Keratinocyte (primary cell): ENCODE data around the gene ADH6. TPM values are rescaled to one million over a fixed set of nuclear protein-coding genes. Genes with fewer than 3 reads are reported as not detected.

ENCODE experiments used
- DNase-seq: peaks from one replicate; pipeline ENCODE4 v3.0.0-alpha.2; 2011; ENCODE audit warnings: low read depth, missing footprints, low spot score
- FAIRE-seq: peaks from 2 replicates; lab custom pipeline; 2011; peaks lifted over from hg19 to GRCh38; lab: Jason Lieb, UNC
- H2AFZ ChIP-seq: 2 replicates; pipeline ENCODE4 v1.6.0; 2012; ENCODE audit warnings: low read length, control low read depth, inconsistent platforms; ENCODE audit not compliant: control insufficient read depth
- H3K27ac ChIP-seq: 2 replicates; pipeline ENCODE4 v1.5.1; 2011; ENCODE audit warnings: low read length; ENCODE audit not compliant: control insufficient read depth, insufficient read depth
- H3K27me3 ChIP-seq: 3 replicates; pipeline ENCODE4 v1.6.0; 2011; ENCODE audit warnings: low read length; ENCODE audit not compliant: control insufficient read depth, insufficient read depth; ENCODE audit errors: extremely low read depth
- H3K36me3 ChIP-seq, 2 experiments: 2 replicates in 1 of 2; 3 replicates in 1 of 2; pipeline ENCODE4 v1.5.1; 2011; ENCODE audit warnings: low read length in 2 of 2, mild to moderate bottlenecking in 1 of 2; ENCODE audit not compliant: control insufficient read depth in 2 of 2, insufficient read depth in 2 of 2; ENCODE audit errors: extremely low read depth in 1 of 2
- H3K4me1 ChIP-seq: 3 replicates; pipeline ENCODE4 v1.5.1; 2011; ENCODE audit warnings: low read length; ENCODE audit not compliant: control insufficient read depth, insufficient read depth; ENCODE audit errors: extremely low read depth
- H3K4me2 ChIP-seq: 3 replicates; pipeline ENCODE4 v1.6.0; 2011; ENCODE audit warnings: low read depth, low read length; ENCODE audit not compliant: control insufficient read depth, insufficient read depth; ENCODE audit errors: extremely low read depth
- H3K4me3 ChIP-seq, 3 experiments: fragments of 200-600 bp in 1 of 3; sonication (generic) in 1 of 3; 2 replicates in 2 of 3; 3 replicates in 1 of 3; pipeline ENCODE4 v1.5.1; 2011 to 2016; ENCODE audit warnings: low read length in 3 of 3, mild to moderate bottlenecking in 3 of 3, control low read depth in 2 of 3, inconsistent platforms in 1 of 3, low read depth in 1 of 3, mixed read lengths in 1 of 3, mixed run types in 1 of 3, moderate library complexity in 1 of 3; ENCODE audit not compliant: control insufficient read depth in 2 of 3, insufficient read depth in 2 of 3; ENCODE audit errors: extremely low read depth in 1 of 3
- H3K79me2 ChIP-seq: 2 replicates; pipeline ENCODE4 v1.6.0; 2012; ENCODE audit warnings: low read length; ENCODE audit not compliant: control insufficient read depth, insufficient read depth
- H3K9ac ChIP-seq: 3 replicates; pipeline ENCODE4 v1.6.0; 2011; ENCODE audit warnings: low read length; ENCODE audit not compliant: control insufficient read depth, insufficient read depth; ENCODE audit errors: extremely low read depth
- H3K9me1 ChIP-seq: 3 replicates; pipeline ENCODE4 v1.6.0; 2011; ENCODE audit warnings: low read length; ENCODE audit not compliant: control insufficient read depth, insufficient read depth; ENCODE audit errors: extremely low read depth
- H3K9me3 ChIP-seq: 2 replicates; pipeline ENCODE4 v1.5.1; 2012; ENCODE audit warnings: low read depth, low read length; ENCODE audit not compliant: control insufficient read depth
- H4K20me1 ChIP-seq: 3 replicates; pipeline ENCODE4 v1.6.0; 2011; ENCODE audit warnings: low read length; ENCODE audit not compliant: control insufficient read depth, insufficient read depth; ENCODE audit errors: extremely low read depth
- EZH2 ChIP-seq: IDR thresholded peaks from one replicate; pipeline ENCODE4 v1.6.1; 2012; ENCODE audit warnings: inconsistent platforms, mild to moderate bottlenecking, low read length, moderate library complexity
- dilution Hi-C: fragments of 300-500 bp; cut with MboI; formaldehyde crosslinking; loops from one replicate; pipeline ENCODE4 v1.7.0; 2020; ENCODE audit warnings: low sequenced_read_pairs; ENCODE audit not compliant: extremely low pct_ligation_motif_present
- polyA plus RNA-seq, 5 experiments: library from polyadenylated mRNA; depleted of rRNA in 3 of 5; stranded (reverse) in 3 of 5; stranded (forward) in 1 of 5; unstranded in 1 of 5; fragments of >200 nt; gene quantifications; 1 replicate in 1 of 5; 2 replicates in 3 of 5; 3 replicates in 1 of 5; pipeline versions ENCODE4 v1.2.1 to v1.2.3, GENCODE V29; 2011 to 2012; ENCODE audit warnings: missing spikeins in 2 of 5, low read depth in 1 of 5, low replicate concordance in 1 of 5
- TF ChIP-seq, protein P1 (sequence below), 3 experiments: IDR thresholded peaks in 1 of 3; conservative IDR thresholded peaks in 1 of 3; optimal IDR thresholded peaks in 1 of 3; 2 replicates in 2 of 3; 3 replicates in 1 of 3; pipeline versions ENCODE3 to v1.5.1; 2011; ENCODE audit warnings: low read length in 3 of 3, mild to moderate bottlenecking in 3 of 3, moderate library complexity in 2 of 3, control low read depth in 1 of 3, inconsistent platforms in 1 of 3; ENCODE audit not compliant: insufficient read depth in 2 of 3; ENCODE audit errors: extremely low read depth in 1 of 3

ADH6 gene
- polyA plus RNA-seq, 1 donor (not counting 4 experiments of a cell fraction or from before 2014, with no cell fraction given), result not detected

DNA sequence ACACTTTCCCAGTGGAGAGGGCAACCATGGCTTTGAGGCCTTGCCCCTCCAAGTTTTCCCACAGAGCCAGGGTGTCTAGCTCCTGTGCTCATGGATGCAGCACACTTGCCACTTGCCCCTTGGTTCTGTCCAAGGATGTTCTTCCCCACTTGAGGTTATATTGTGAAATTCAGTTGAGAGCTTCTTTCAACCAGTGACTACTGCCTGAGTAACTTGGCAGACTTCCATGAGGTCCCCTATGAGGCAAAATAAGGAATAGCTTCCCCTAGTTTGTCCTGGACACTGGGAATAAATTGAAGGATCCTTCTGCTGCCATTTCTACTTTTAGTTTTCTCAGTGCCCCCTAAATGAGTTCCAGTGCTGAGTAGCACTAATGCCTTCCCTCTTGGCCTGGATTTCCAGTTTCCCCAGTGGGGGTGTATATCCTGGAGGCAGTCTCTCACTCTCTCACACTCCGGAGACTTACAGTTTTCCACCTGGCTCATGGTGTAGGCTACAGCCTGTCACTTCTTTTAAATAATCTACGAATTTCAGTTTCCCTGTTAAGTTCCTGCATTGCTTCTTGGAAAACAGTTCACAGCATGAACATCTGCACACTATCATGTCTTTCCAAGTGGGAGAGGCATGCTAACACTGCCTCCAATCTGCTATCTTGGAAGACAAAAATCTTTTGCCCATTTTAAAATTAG is 38.5 kb downstream of the ADH6 start:
- H3K27me3 ChIP-seq, result no peaks in the 10 kb centered on the region
- dilution Hi-C loops, result no loop called here
- DNase-seq, result peak; percentile 9

DNA sequence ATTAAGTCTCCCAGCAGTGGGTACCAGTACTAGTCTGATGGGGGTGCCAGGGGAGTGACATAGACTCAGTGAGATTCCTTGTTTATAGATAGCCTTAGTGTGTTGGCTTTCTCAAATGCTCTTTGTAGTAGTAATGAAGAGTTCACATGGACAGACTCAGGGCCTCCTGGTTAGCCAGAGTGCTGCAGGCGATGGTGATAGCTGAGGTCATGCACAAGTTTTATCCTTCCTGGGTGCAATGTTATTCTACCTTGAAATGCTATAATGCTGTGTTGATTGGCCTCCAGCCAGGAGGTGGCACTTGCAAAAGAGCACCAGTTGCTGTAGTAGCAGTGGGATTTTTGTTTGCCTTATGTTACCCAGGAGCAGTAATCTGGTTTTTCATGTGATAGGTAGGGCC is 39.4 kb downstream of the ADH6 start:
- no peak for TF ChIP-seq EZH2
- TF ChIP-seq, protein P1, sequence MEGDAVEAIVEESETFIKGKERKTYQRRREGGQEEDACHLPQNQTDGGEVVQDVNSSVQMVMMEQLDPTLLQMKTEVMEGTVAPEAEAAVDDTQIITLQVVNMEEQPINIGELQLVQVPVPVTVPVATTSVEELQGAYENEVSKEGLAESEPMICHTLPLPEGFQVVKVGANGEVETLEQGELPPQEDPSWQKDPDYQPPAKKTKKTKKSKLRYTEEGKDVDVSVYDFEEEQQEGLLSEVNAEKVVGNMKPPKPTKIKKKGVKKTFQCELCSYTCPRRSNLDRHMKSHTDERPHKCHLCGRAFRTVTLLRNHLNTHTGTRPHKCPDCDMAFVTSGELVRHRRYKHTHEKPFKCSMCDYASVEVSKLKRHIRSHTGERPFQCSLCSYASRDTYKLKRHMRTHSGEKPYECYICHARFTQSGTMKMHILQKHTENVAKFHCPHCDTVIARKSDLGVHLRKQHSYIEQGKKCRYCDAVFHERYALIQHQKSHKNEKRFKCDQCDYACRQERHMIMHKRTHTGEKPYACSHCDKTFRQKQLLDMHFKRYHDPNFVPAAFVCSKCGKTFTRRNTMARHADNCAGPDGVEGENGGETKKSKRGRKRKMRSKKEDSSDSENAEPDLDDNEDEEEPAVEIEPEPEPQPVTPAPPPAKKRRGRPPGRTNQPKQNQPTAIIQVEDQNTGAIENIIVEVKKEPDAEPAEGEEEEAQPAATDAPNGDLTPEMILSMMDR (optimal IDR thresholded peaks at IDR 0.05 in 1 of 3, IDR thresholded peaks at IDR 0.05 in 1 of 3, conservative IDR thresholded peaks at IDR 0.05 in 1 of 3; ENCODE audit: extremely low read depth in 1 of 3, insufficient read depth in 2 of 3, low read length in 3 of 3), result no peak
- Histone ChIP-seq H3K4me3 (no peak overlapping the region), H3K36me3 (no peaks in the 10 kb centered on the region), H3K9me3 (no peaks in the 10 kb centered on the region), H4K20me1 (no peaks in the 10 kb centered on the region), H3K9me1 (no peaks in the 10 kb centered on the region), H3K27me3 (no peaks in the 10 kb centered on the region), H3K9ac (no peak overlapping the region), H3K27ac (no peak overlapping the region), H3K4me2 (no peak overlapping the region), H3K79me2 (no peaks in the 10 kb centered on the region), H3K4me1 (peaks cover 4% of the 10 kb centered on the region), H2AFZ (no peak overlapping the region)
- dilution Hi-C loops, result no loop called here
- no peak for FAIRE-seq
- DNase-seq, result no peak

More for the DNA sequence above, 38.5 kb downstream of the ADH6 start:
- Histone ChIP-seq H2AFZ (no peak overlapping the region), H3K4me1 (peaks cover 4% of the 10 kb centered on the region), H4K20me1 (no peaks in the 10 kb centered on the region), H3K9me1 (no peaks in the 10 kb centered on the region), H3K9me3 (no peaks in the 10 kb centered on the region), H3K79me2 (no peaks in the 10 kb centered on the region), H3K27ac (no peak overlapping the region), H3K36me3 (no peaks in the 10 kb centered on the region), H3K4me3 (no peak overlapping the region), H3K9ac (no peak overlapping the region), H3K4me2 (no peak overlapping the region)
- TF ChIP-seq, protein P1 (optimal IDR thresholded peaks at IDR 0.05 in 1 of 3, IDR thresholded peaks at IDR 0.05 in 1 of 3, conservative IDR thresholded peaks at IDR 0.05 in 1 of 3; ENCODE audit: extremely low read depth in 1 of 3, insufficient read depth in 2 of 3, low read length in 3 of 3), result no peak
- no peak for TF ChIP-seq EZH2
- FAIRE-seq, result peak; percentile 82
